GM12878 (cell line): ENCODE data around the gene ACVR1C. TPM values are rescaled to one million over a fixed set of nuclear protein-coding genes. Genes with fewer than 3 reads are reported as not detected.

Source experiments
- ATAC-seq: fragments of 200-7000 bp; cut with Tn5 transposase; 3 replicates; pipeline ENCODE4 v1.9.1; 2020; ENCODE audit warnings: mild to moderate bottlenecking, moderate library complexity
- BruUV-seq: library from RNA; stranded (reverse); fragments of 400-500 nt; replicated peaks from 2 replicates; lab custom pipeline; 2021; lab: Mats Ljungman, UMichigan
- CTCF ChIA-PET: fragments of 300-600 bp; sonication (Branson Sonifier 250); formaldehyde crosslinking; extraction: SDS; loops from one replicate; lab custom pipeline; 2021; ENCODE audit warnings: inconsistent platforms; lab: Yijun Ruan, JAX
- POLR2A ChIA-PET: fragments of 350-600 bp; formaldehyde crosslinking; extraction: SDS; loops from one replicate; lab custom pipeline; 2021; ENCODE audit warnings: inconsistent platforms; lab: Charles Lee
- RAD21 ChIA-PET: fragments of 300-600 bp; sonication (Branson Sonifier 250); formaldehyde crosslinking; loops from one replicate; lab custom pipeline; 2023; ENCODE audit warnings: antibody characterized with exemption; ENCODE audit not compliant: unreplicated experiment; lab: Charles Lee
- SMC1A ChIA-PET: fragments of 300-600 bp; sonication (Branson Sonifier 250); formaldehyde crosslinking; loops from one replicate; lab custom pipeline; 2023; ENCODE audit not compliant: unreplicated experiment, uncharacterized antibody; lab: Charles Lee
- DNase-seq: peaks from one replicate; pipeline ENCODE4 v3.0.0-alpha.2; 2011; ENCODE audit warnings: low read depth, low spot score
- FAIRE-seq: peaks from 3 replicates; lab custom pipeline; 2011; peaks lifted over from hg19 to GRCh38; lab: Jason Lieb, UNC
- H2AFZ ChIP-seq: 2 replicates; pipeline ENCODE4 v1.6.0; 2011; ENCODE audit warnings: low read depth, low read length, control low read depth; ENCODE audit not compliant: control insufficient read depth
- H3K27ac ChIP-seq: 2 replicates; pipeline ENCODE4 v1.5.1; 2011; ENCODE audit warnings: control low read depth; ENCODE audit not compliant: control insufficient read depth, insufficient read depth
- H3K27me3 ChIP-seq, 2 experiments: replicated peaks in 1 of 2; 2 replicates each; pipeline versions ENCODE4 v1.6.0 to v1.6.1; 2011; ENCODE audit warnings: low read length in 1 of 2; ENCODE audit not compliant: control insufficient read depth in 2 of 2, insufficient read depth in 2 of 2
- H3K36me3 ChIP-seq, 2 experiments: 2 replicates each; pipeline ENCODE4 v1.5.1; 2011; ENCODE audit warnings: low read length in 1 of 2; ENCODE audit not compliant: control insufficient read depth in 2 of 2, insufficient read depth in 2 of 2
- H3K4me1 ChIP-seq: 2 replicates; pipeline ENCODE4 v1.6.1; 2011; ENCODE audit warnings: mild to moderate bottlenecking, low read length, moderate library complexity, mixed read lengths; ENCODE audit not compliant: control insufficient read depth, insufficient read depth
- H3K4me2 ChIP-seq: 2 replicates; pipeline ENCODE4 v1.6.0; 2011; ENCODE audit warnings: control low read depth; ENCODE audit not compliant: control insufficient read depth, insufficient read depth
- H3K4me3 ChIP-seq: fragments of 200-600 bp; sonication (generic); 2 replicates; pipeline ENCODE4 v1.5.1; 2016
- H3K79me2 ChIP-seq: 2 replicates; pipeline ENCODE4 v1.6.0; 2011; ENCODE audit warnings: low read length; ENCODE audit not compliant: control insufficient read depth, insufficient read depth
- H3K9ac ChIP-seq: 2 replicates; pipeline ENCODE4 v1.8.0; 2011; ENCODE audit warnings: low read length, control low read depth, mixed read lengths; ENCODE audit not compliant: control insufficient read depth, insufficient read depth
- H3K9me3 ChIP-seq: replicated peaks from 3 replicates; pipeline ENCODE4 v1.5.1; 2011; ENCODE audit warnings: mild to moderate bottlenecking, low read length; ENCODE audit not compliant: control insufficient read depth, insufficient read depth
- H4K20me1 ChIP-seq: 2 replicates; pipeline ENCODE4 v1.6.0; 2011; ENCODE audit not compliant: control insufficient read depth, insufficient read depth
- ATF7 ChIP-seq: fragments of 450-650 bp; IDR thresholded peaks from 2 replicates; pipeline ENCODE4 v1.6.1; 2016; ENCODE audit warnings: low read depth, mild to moderate bottlenecking
- CHD2 ChIP-seq: IDR thresholded peaks from 2 replicates; pipeline ENCODE4 v1.6.1; 2011; ENCODE audit warnings: low read depth, low read length, improper control_type of control experiment, borderline replicate concordance
- IKZF1 ChIP-seq: fragments of 450-650 bp; conservative IDR thresholded peaks from 2 replicates; pipeline ENCODE4 v1.6.1; 2017; ENCODE audit warnings: antibody characterized with exemption, mild to moderate bottlenecking
- JUNB ChIP-seq: IDR thresholded peaks from 2 replicates; pipeline ENCODE4 v1.6.1; 2016; ENCODE audit warnings: antibody characterized with exemption, mild to moderate bottlenecking
- MTA3 ChIP-seq: IDR thresholded peaks from 2 replicates; pipeline ENCODE4 v1.6.1; 2012; ENCODE audit warnings: low read length, inconsistent platforms, borderline replicate concordance
- NBN ChIP-seq: fragments of 450-650 bp; IDR thresholded peaks from 2 replicates; pipeline ENCODE4 v1.6.1; 2016
- RAD51 ChIP-seq: fragments of 450-650 bp; IDR thresholded peaks from 2 replicates; pipeline ENCODE4 v1.6.1; 2016; ENCODE audit warnings: moderate library complexity, mild to moderate bottlenecking, inconsistent platforms
- SREBF2 ChIP-seq: IDR thresholded peaks from 2 replicates; pipeline ENCODE4 v1.6.1; 2012; ENCODE audit warnings: mild to moderate bottlenecking, low read length
- TCF12 ChIP-seq: IDR thresholded peaks from 2 replicates; pipeline ENCODE4 v1.6.1; 2011; ENCODE audit warnings: low read depth, mild to moderate bottlenecking, low read length
- ZSCAN29 ChIP-seq: fragments of 450-650 bp; IDR thresholded peaks from 2 replicates; pipeline ENCODE4 v1.6.1; 2017; ENCODE audit warnings: mild to moderate bottlenecking, moderate library complexity
- WGBS: methylation state at CpG from one replicate; pipeline ENCODE4 v1.1.6; 2016; ENCODE audit warnings: low lambda C conversion rate; ENCODE audit not compliant: insufficient replicate concordance, insufficient coverage; ENCODE audit errors: missing lambda C conversion rate; 5-methylcytosine and 5-hydroxymethylcytosine counted together
- in situ Hi-C: fragments of 300-500 bp; cut with MboI; formaldehyde crosslinking; loops from 9 replicates; pipeline ENCODE4 v1.14.3; 2018; ENCODE audit warnings: mixed read lengths
- intact Hi-C: fragments of 100-400 bp; cut with micrococcal nuclease; formaldehyde crosslinking; loops from one replicate; pipeline ENCODE4 v1.14.2; 2022; ENCODE audit not compliant: unreplicated experiment
- polyA plus RNA-seq, 11 experiments: library from polyadenylated mRNA; depleted of rRNA in 4 of 11; unstranded in 6 of 11; stranded (reverse) in 5 of 11; fragments of >200 nt; fragmentation: Nextera tagmentation in 4 of 11; fragmentation: Illumina TruSeq in 1 of 11; extraction: Ambion mirVana in 4 of 11; extraction: Trizol in 1 of 11; gene quantifications; 1 replicate in 1 of 11; 2 replicates in 10 of 11; pipeline versions ENCODE4 v1.2.1 to v1.2.3, GENCODE V29; 2011 to 2016; ENCODE audit warnings: inconsistent platforms in 2 of 11, missing spikeins in 2 of 11, low read depth in 1 of 11
- total RNA-seq, 4 experiments: library from RNA; depleted of rRNA in 3 of 4; stranded (reverse); fragments of >200 nt in 3 of 4; fragmentation: Illumina TruSeq in 1 of 4; extraction: Trizol in 1 of 4; gene quantifications; 2 replicates each; pipeline versions ENCODE4 v1.2.1 to v1.2.3, GENCODE V29; 2013 to 2021
- TF ChIP-seq, protein P1 (sequence below): fragments of 450-650 bp; IDR thresholded peaks from 2 replicates; pipeline ENCODE4 v1.6.1; 2014; ENCODE audit warnings: mild to moderate bottlenecking
- TF ChIP-seq, protein P2 (sequence below): fragments of 450-650 bp; formaldehyde crosslinking; IDR thresholded peaks from 2 replicates; pipeline ENCODE4 v1.4.0; 2022; ENCODE audit warnings: mild to moderate bottlenecking, moderate library complexity
- TF ChIP-seq, protein P3 (sequence below): fragments of 450-650 bp; IDR thresholded peaks from 2 replicates; pipeline ENCODE4 v1.6.1; 2017; ENCODE audit warnings: mild to moderate bottlenecking, moderate library complexity
- TF ChIP-seq, protein P4 (sequence below): fragments of 450-650 bp; IDR thresholded peaks from 2 replicates; pipeline ENCODE4 v1.6.1; 2017; ENCODE audit warnings: borderline replicate concordance

The ACVR1C gene
- total and polyA plus RNA-seq, 10 of the 15 experiments (the other 5 are each of a cell fraction or from before 2014, with no cell fraction given) = not detected

DNA sequence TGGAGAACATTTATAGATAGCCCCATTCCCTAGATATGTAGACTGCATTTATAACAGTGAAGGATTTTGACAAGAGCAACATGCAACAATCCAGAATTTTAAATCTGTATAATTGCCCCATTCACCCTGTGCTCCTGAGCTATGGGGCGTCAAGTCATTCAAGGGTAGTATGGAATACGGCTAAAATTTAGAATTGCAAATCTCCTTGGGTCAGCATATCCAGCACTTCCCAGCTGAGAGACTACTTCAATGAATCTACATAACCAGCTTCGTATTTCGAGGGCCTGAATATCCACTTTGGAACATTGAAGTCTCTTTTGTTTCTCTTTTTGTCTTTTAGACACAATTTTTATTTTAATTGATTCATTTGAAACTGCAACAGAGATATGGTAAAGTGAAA, 28.4 kb upstream of the ACVR1C start:
- DNase-seq = no peak
- Histone ChIP-seq H3K9me3 (no peaks in the 10 kb centered on the region), H3K9ac (no peak overlapping the region), H3K27ac (no peak overlapping the region)
- in situ Hi-C loops = no loop called here
- TF ChIP-seq IKZF1 = no peak
- TF ChIP-seq, protein P1, sequence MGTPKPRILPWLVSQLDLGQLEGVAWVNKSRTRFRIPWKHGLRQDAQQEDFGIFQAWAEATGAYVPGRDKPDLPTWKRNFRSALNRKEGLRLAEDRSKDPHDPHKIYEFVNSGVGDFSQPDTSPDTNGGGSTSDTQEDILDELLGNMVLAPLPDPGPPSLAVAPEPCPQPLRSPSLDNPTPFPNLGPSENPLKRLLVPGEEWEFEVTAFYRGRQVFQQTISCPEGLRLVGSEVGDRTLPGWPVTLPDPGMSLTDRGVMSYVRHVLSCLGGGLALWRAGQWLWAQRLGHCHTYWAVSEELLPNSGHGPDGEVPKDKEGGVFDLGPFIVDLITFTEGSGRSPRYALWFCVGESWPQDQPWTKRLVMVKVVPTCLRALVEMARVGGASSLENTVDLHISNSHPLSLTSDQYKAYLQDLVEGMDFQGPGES = no peak
- TF ChIP-seq SREBF2 = no peak
- TF ChIP-seq JUNB = no peak
- TF ChIP-seq RAD51 = no peak
- TF ChIP-seq, protein P2, sequence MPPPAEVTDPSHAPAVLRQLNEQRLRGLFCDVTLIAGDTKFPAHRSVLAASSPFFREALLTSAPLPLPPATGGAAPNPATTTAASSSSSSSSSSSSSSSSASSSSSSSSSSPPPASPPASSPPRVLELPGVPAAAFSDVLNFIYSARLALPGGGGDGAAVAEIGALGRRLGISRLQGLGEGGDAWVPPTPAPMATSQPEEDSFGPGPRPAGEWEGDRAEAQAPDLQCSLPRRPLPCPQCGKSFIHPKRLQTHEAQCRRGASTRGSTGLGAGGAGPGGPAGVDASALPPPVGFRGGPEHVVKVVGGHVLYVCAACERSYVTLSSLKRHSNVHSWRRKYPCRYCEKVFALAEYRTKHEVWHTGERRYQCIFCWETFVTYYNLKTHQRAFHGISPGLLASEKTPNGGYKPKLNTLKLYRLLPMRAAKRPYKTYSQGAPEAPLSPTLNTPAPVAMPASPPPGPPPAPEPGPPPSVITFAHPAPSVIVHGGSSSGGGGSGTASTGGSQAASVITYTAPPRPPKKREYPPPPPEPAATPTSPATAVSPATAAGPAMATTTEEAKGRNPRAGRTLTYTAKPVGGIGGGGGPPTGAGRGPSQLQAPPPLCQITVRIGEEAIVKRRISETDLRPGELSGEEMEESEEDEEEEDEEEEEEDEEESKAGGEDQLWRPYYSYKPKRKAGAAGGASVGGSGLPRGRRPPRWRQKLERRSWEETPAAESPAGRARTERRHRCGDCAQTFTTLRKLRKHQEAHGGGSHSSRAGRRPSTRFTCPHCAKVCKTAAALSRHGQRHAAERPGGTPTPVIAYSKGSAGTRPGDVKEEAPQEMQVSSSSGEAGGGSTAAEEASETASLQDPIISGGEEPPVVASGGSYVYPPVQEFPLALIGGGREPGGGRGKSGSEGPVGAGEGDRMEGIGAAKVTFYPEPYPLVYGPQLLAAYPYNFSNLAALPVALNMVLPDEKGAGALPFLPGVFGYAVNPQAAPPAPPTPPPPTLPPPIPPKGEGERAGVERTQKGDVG (CRISPR knock-in tag) = no peak
- no peak for TF ChIP-seq MTA3
- TF ChIP-seq TCF12 = no peak
- TF ChIP-seq, protein P3, sequence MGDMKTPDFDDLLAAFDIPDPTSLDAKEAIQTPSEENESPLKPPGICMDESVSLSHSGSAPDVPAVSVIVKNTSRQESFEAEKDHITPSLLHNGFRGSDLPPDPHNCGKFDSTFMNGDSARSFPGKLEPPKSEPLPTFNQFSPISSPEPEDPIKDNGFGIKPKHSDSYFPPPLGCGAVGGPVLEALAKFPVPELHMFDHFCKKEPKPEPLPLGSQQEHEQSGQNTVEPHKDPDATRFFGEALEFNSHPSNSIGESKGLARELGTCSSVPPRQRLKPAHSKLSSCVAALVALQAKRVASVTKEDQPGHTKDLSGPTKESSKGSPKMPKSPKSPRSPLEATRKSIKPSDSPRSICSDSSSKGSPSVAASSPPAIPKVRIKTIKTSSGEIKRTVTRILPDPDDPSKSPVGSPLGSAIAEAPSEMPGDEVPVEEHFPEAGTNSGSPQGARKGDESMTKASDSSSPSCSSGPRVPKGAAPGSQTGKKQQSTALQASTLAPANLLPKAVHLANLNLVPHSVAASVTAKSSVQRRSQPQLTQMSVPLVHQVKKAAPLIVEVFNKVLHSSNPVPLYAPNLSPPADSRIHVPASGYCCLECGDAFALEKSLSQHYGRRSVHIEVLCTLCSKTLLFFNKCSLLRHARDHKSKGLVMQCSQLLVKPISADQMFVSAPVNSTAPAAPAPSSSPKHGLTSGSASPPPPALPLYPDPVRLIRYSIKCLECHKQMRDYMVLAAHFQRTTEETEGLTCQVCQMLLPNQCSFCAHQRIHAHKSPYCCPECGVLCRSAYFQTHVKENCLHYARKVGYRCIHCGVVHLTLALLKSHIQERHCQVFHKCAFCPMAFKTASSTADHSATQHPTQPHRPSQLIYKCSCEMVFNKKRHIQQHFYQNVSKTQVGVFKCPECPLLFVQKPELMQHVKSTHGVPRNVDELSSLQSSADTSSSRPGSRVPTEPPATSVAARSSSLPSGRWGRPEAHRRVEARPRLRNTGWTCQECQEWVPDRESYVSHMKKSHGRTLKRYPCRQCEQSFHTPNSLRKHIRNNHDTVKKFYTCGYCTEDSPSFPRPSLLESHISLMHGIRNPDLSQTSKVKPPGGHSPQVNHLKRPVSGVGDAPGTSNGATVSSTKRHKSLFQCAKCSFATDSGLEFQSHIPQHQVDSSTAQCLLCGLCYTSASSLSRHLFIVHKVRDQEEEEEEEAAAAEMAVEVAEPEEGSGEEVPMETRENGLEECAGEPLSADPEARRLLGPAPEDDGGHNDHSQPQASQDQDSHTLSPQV = no peak
- TF ChIP-seq NBN = no peak
- TF ChIP-seq ZSCAN29 = no peak
- TF ChIP-seq, protein P4, sequence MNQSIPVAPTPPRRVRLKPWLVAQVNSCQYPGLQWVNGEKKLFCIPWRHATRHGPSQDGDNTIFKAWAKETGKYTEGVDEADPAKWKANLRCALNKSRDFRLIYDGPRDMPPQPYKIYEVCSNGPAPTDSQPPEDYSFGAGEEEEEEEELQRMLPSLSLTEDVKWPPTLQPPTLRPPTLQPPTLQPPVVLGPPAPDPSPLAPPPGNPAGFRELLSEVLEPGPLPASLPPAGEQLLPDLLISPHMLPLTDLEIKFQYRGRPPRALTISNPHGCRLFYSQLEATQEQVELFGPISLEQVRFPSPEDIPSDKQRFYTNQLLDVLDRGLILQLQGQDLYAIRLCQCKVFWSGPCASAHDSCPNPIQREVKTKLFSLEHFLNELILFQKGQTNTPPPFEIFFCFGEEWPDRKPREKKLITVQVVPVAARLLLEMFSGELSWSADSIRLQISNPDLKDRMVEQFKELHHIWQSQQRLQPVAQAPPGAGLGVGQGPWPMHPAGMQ = no peak
- TF ChIP-seq ATF7 = no peak
- TF ChIP-seq CHD2 = no peak
- TF ChIP-seq, all 136 proteins: peak for 0
- POLR2A ChIA-PET = no interaction called here
- Histone ChIP-seq H3K4me1 (no peaks in the 10 kb centered on the region), H3K4me2 (no peak overlapping the region), H2AFZ (no peak overlapping the region), H3K36me3 (no peaks in the 10 kb centered on the region), H3K79me2 (no peaks in the 10 kb centered on the region), H3K27me3 (no peaks in the 10 kb centered on the region), H3K4me3 (no peak overlapping the region), H4K20me1 (no peaks in the 10 kb centered on the region)
- RAD21 ChIA-PET = no interaction called here
- CTCF ChIA-PET = interaction anchor here (1.1 kb wide), 1 partner anchor 13 kb away, joined by 3 read pairs; no protein-coding TSS in a partner anchor
- FAIRE-seq (no peak), ATAC-seq (no peak)
- 37% methylated on average over 4 of the region's 4 CpGs for WGBS
- intact Hi-C loops = no loop called here
- SMC1A ChIA-PET = no interaction called here
- BruUV-seq = no TSS peak
